Activated gamma-delta T cell treated with Interleukin-2 at 50 U/mL for 16 hours (primary cell): ENCODE results near the gene SEL1L3.

ENCODE experiments used
- DNase-seq: peaks from one replicate; pipeline ENCODE4 v3.0.0-alpha.2; 2020

The SEL1L3 gene

GRCh38 chr4:25815586-25815985 lies 47.2 kb downstream of the SEL1L3 start:
- no peak for DNase-seq

- no peak for DNase-seq
Measured at GRCh38 chr4:25814301-25815136, 48.3 kb downstream of the SEL1L3 start.

GRCh38 chr4:25813448-25814106 lies 49.2 kb downstream of the SEL1L3 start:
- no peak for DNase-seq

- DNase-seq: no peak
Measured at GRCh38 chr4:25811841-25812240, 50.9 kb downstream of the SEL1L3 start.

- no peak for DNase-seq
Measured at GRCh38 chr4:25811374-25811690, 51.5 kb downstream of the SEL1L3 start.

GRCh38 chr4:25810461-25811373 lies 52.1 kb downstream of the SEL1L3 start:
- DNase-seq: no peak

GRCh38 chr4:25809996-25810395 lies 52.8 kb downstream of the SEL1L3 start:
- DNase-seq: no peak

GRCh38 chr4:25807102-25807728 lies 55.6 kb downstream of the SEL1L3 start:
- no peak for DNase-seq

- no peak for DNase-seq
Measured at GRCh38 chr4:25805255-25805860, 57.4 kb downstream of the SEL1L3 start.

GRCh38 chr4:25803720-25804225 lies 59.0 kb downstream of the SEL1L3 start:
- DNase-seq: no peak

GRCh38 chr4:25801594-25801993 lies 61.2 kb downstream of the SEL1L3 start:
- no peak for DNase-seq

GRCh38 chr4:25800245-25800644 lies 62.5 kb downstream of the SEL1L3 start:
- DNase-seq: no peak

GRCh38 chr4:25799522-25799921 lies 63.3 kb downstream of the SEL1L3 start:
- DNase-seq: no peak

- DNase-seq: no peak
Measured at GRCh38 chr4:25797136-25797535, 65.7 kb downstream of the SEL1L3 start.

- no peak for DNase-seq
Measured at GRCh38 chr4:25795566-25796454, 67.0 kb downstream of the SEL1L3 start.

- no peak for DNase-seq
Measured at GRCh38 chr4:25795091-25795490, 67.7 kb downstream of the SEL1L3 start.

GRCh38 chr4:25792876-25793275 lies 69.9 kb downstream of the SEL1L3 start:
- DNase-seq: no peak

GRCh38 chr4:25792200-25792791 lies 70.5 kb downstream of the SEL1L3 start:
- DNase-seq: no peak

GRCh38 chr4:25790024-25790423 lies 72.8 kb downstream of the SEL1L3 start:
- DNase-seq: no peak

- no peak for DNase-seq
Measured at GRCh38 chr4:25788703-25789238, 74.0 kb downstream of the SEL1L3 start.
